ENCODE data around the gene POLR2F.

DNA sequence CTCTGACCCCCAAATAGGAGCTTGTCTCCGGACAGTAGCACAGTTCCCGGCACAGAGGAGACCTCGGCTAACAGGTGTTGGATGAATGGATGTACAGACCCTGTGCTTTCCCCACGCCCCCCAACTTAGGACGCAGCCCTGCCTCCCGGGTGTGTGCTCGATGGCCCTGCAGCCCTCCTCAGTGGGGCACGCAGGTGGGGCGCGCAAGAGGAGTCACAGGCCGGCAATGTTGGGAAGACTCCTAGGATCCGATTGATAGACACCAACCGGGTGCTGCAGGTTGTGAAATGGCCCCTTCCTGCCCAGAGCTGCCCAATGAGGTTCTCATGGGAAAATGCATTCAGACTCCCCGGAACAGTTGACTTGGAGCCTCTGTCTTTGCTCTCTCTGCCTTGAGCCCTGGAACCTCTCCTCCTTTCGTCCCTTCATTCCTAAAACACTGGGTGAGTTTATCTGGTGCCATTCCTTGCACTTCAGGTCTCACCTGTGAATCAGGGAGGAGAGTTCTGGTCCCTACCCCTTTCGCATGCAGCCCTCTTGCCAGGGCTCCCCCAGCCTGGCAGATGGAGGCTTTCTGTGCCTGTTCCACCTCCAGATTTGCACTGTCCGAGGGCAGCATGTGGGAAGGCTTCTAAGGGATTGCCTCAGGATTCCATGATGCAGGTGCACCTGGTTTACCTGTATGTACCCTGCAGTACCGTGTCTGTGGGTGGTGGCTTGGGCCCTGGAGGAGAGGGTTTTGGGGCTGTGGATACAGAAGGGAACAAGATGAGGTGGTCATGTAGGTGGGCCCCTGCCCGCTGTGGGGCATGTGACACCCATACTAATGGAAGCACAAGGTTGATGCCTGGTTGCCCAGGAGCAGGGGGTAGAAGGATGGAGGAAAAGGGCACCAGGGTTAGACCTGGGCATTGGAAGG lies 46.2 kb upstream of the POLR2F start:
- TF ChIP-seq, protein P1, sequence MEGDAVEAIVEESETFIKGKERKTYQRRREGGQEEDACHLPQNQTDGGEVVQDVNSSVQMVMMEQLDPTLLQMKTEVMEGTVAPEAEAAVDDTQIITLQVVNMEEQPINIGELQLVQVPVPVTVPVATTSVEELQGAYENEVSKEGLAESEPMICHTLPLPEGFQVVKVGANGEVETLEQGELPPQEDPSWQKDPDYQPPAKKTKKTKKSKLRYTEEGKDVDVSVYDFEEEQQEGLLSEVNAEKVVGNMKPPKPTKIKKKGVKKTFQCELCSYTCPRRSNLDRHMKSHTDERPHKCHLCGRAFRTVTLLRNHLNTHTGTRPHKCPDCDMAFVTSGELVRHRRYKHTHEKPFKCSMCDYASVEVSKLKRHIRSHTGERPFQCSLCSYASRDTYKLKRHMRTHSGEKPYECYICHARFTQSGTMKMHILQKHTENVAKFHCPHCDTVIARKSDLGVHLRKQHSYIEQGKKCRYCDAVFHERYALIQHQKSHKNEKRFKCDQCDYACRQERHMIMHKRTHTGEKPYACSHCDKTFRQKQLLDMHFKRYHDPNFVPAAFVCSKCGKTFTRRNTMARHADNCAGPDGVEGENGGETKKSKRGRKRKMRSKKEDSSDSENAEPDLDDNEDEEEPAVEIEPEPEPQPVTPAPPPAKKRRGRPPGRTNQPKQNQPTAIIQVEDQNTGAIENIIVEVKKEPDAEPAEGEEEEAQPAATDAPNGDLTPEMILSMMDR (IDR thresholded peaks at IDR 0.05) = no peak
- no peak for TF ChIP-seq POLR2A (IDR thresholded peaks at IDR 0.05)
